ENCODE data around the gene PRKCB. TPM values are rescaled to one million over a fixed set of nuclear protein-coding genes. Genes with fewer than 3 reads are reported as not detected.

The PRKCB gene
- polyA plus RNA-seq, 1 donor from 2014 or later, result 27.6 TPM

DNA sequence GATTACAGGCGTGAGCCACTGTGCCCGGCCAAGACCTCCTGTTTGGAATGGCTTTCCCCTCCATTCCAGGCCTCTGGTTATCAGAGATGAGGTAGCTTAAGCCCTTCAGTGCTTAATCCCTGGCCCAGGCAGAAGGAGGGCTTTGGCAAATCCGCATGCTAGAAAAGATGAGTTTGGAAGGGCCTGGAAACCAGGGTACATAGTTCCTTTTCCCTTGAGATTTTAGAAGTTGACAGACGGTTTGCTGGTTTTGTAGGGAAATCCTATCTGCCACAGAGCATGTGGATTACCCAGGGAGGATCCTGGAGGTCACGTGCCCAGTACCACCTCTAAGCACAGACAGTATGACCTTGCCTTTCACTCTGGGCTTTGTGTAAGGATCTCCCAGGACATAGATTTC, 305.7 kb downstream of the PRKCB start:
- Histone ChIP-seq H3K9me3 (ENCODE audit: low read length) (no peaks in the 10 kb centered on the region), H3K9ac (ENCODE audit: low read length) (no peak overlapping the region), H3K27me3 (ENCODE audit: insufficient read depth, low read depth, low read length) (no peaks in the 10 kb centered on the region), H4K20me1 (ENCODE audit: insufficient read depth) (no peaks in the 10 kb centered on the region), H2AFZ (ENCODE audit: low read depth, low read length) (no peak overlapping the region), H3K27ac (ENCODE audit: low read length) (no peak overlapping the region), H3K4me3 (ENCODE audit: low read length) (no peak overlapping the region), H3K4me2 (ENCODE audit: low read length) (no peak overlapping the region), H3K79me2 (replicated peaks; ENCODE audit: insufficient read depth, low read length) (no peaks in the 10 kb centered on the region), H3K36me3 (ENCODE audit: insufficient read depth, low read length) (no peaks in the 10 kb centered on the region), H3F3A (ENCODE audit: insufficient read depth, low read length, poor library complexity, severe bottlenecking) (no peaks in the 10 kb centered on the region), H3K9me2 (ENCODE audit: insufficient read depth, low read length) (no peaks in the 10 kb centered on the region)
- TF ChIP-seq, protein P1, sequence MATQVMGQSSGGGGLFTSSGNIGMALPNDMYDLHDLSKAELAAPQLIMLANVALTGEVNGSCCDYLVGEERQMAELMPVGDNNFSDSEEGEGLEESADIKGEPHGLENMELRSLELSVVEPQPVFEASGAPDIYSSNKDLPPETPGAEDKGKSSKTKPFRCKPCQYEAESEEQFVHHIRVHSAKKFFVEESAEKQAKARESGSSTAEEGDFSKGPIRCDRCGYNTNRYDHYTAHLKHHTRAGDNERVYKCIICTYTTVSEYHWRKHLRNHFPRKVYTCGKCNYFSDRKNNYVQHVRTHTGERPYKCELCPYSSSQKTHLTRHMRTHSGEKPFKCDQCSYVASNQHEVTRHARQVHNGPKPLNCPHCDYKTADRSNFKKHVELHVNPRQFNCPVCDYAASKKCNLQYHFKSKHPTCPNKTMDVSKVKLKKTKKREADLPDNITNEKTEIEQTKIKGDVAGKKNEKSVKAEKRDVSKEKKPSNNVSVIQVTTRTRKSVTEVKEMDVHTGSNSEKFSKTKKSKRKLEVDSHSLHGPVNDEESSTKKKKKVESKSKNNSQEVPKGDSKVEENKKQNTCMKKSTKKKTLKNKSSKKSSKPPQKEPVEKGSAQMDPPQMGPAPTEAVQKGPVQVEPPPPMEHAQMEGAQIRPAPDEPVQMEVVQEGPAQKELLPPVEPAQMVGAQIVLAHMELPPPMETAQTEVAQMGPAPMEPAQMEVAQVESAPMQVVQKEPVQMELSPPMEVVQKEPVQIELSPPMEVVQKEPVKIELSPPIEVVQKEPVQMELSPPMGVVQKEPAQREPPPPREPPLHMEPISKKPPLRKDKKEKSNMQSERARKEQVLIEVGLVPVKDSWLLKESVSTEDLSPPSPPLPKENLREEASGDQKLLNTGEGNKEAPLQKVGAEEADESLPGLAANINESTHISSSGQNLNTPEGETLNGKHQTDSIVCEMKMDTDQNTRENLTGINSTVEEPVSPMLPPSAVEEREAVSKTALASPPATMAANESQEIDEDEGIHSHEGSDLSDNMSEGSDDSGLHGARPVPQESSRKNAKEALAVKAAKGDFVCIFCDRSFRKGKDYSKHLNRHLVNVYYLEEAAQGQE (IDR thresholded peaks at IDR 0.05; ENCODE audit: borderline replicate concordance), result no peak
- no peak for TF ChIP-seq RAD21 (conservative IDR thresholded peaks at IDR 0.05)
- no peak for TF ChIP-seq MXI1 (conservative IDR thresholded peaks at IDR 0.05; ENCODE audit: poor library complexity, severe bottlenecking)
- TF ChIP-seq EP300 (conservative IDR thresholded peaks at IDR 0.05; ENCODE audit: poor library complexity, severe bottlenecking), result no peak
- TF ChIP-seq TAF1 (IDR thresholded peaks at IDR 0.05; ENCODE audit: low read depth), result no peak
- TF ChIP-seq, protein P2, sequence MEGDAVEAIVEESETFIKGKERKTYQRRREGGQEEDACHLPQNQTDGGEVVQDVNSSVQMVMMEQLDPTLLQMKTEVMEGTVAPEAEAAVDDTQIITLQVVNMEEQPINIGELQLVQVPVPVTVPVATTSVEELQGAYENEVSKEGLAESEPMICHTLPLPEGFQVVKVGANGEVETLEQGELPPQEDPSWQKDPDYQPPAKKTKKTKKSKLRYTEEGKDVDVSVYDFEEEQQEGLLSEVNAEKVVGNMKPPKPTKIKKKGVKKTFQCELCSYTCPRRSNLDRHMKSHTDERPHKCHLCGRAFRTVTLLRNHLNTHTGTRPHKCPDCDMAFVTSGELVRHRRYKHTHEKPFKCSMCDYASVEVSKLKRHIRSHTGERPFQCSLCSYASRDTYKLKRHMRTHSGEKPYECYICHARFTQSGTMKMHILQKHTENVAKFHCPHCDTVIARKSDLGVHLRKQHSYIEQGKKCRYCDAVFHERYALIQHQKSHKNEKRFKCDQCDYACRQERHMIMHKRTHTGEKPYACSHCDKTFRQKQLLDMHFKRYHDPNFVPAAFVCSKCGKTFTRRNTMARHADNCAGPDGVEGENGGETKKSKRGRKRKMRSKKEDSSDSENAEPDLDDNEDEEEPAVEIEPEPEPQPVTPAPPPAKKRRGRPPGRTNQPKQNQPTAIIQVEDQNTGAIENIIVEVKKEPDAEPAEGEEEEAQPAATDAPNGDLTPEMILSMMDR (IDR thresholded peaks at IDR 0.05; ENCODE audit: poor library complexity, severe bottlenecking), result no peak
- TF ChIP-seq POLR2AphosphoS5 (IDR thresholded peaks at IDR 0.05), result no peak

DNA sequence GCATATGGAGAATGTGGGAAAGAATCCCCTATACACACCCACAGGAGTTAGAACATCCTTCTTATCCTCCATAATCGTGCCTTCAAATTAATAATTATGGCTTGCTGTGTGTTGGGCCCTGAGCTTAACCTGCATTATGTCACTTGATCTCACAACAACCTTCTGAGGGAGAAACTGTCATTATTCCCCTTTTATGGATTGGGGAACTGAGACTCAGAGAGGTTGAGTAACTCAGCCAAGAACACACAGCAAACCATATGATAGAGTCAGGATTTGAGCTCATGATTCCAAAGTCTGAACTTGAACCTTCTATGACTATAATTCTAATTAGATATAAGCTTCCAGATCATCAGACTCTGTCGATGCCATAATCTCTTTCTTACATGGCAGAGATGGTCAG, 306.1 kb downstream of the PRKCB start:
- no peaks in the 10 kb centered on the region for H3F3A ChIP-seq (ENCODE audit: insufficient read depth, low read length, poor library complexity, severe bottlenecking)
- H3K27me3 ChIP-seq (ENCODE audit: insufficient read depth, low read depth, low read length), result no peaks in the 10 kb centered on the region
- H3K9ac ChIP-seq (ENCODE audit: low read length), result no peak overlapping the region
- H4K20me1 ChIP-seq (ENCODE audit: insufficient read depth), result no peaks in the 10 kb centered on the region
- H3K9me3 ChIP-seq (ENCODE audit: low read length), result no peaks in the 10 kb centered on the region
- no peak overlapping the region for H3K27ac ChIP-seq (ENCODE audit: low read length)
- H2AFZ ChIP-seq (ENCODE audit: low read depth, low read length), result no peak overlapping the region
- H3K9me2 ChIP-seq (ENCODE audit: insufficient read depth, low read length), result no peaks in the 10 kb centered on the region
- no peaks in the 10 kb centered on the region for H3K36me3 ChIP-seq (ENCODE audit: insufficient read depth, low read length)
- TF ChIP-seq EP300 (conservative IDR thresholded peaks at IDR 0.05; ENCODE audit: poor library complexity, severe bottlenecking), result no peak
- no peaks in the 10 kb centered on the region for H3K79me2 ChIP-seq (replicated peaks; ENCODE audit: insufficient read depth, low read length)
- no peak overlapping the region for H3K4me3 ChIP-seq (ENCODE audit: low read length)
- no peak overlapping the region for H3K4me2 ChIP-seq (ENCODE audit: low read length)

DNA sequence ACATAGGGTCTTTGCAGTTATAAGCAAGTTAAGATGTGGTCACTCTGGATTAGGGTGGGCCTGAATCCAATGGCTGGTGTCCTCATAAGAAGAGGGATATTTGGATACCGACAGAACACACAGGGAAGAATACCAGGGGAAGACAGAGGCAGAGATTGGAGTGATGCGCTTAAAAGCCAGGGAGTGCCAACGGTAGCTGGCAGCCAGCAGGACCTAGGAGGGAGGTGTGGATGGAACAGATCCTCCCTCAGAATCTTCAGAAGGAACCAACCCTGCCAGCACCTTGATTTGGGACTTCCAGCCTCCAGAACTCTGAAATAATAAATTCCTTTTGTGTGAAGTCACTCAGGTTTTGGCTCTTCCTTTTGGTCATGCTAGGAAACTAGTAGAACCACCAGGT, 310.1 kb downstream of the PRKCB start:
- no peak overlapping the region for H3K27ac ChIP-seq (ENCODE audit: low read length)
- TF ChIP-seq, protein P2 (IDR thresholded peaks at IDR 0.05; ENCODE audit: poor library complexity, severe bottlenecking), result no peak
- no peak for TF ChIP-seq MXI1 (conservative IDR thresholded peaks at IDR 0.05; ENCODE audit: poor library complexity, severe bottlenecking)
- TF ChIP-seq, protein P1 (IDR thresholded peaks at IDR 0.05; ENCODE audit: borderline replicate concordance), result no peak
- TF ChIP-seq TAF1 (IDR thresholded peaks at IDR 0.05; ENCODE audit: low read depth), result no peak
- TF ChIP-seq EP300 (conservative IDR thresholded peaks at IDR 0.05; ENCODE audit: poor library complexity, severe bottlenecking), result no peak
- TF ChIP-seq EZH2 (IDR thresholded peaks at IDR 0.05; ENCODE audit: borderline replicate concordance, insufficient read depth, low read length, poor library complexity, severe bottlenecking), result no peak
- TF ChIP-seq SMC3 (conservative IDR thresholded peaks at IDR 0.05; ENCODE audit: poor library complexity), result no peak
- no peak for TF ChIP-seq RAD21 (conservative IDR thresholded peaks at IDR 0.05)
- no peak for TF ChIP-seq POLR2AphosphoS5 (IDR thresholded peaks at IDR 0.05)

More for the DNA sequence above, 310.1 kb downstream of the PRKCB start:
- Histone ChIP-seq H3K36me3 (ENCODE audit: insufficient read depth, low read length) (no peaks in the 10 kb centered on the region), H3K79me2 (replicated peaks; ENCODE audit: insufficient read depth, low read length) (no peaks in the 10 kb centered on the region), H3F3A (ENCODE audit: insufficient read depth, low read length, poor library complexity, severe bottlenecking) (no peaks in the 10 kb centered on the region), H3K9ac (ENCODE audit: low read length) (no peak overlapping the region), H3K9me2 (ENCODE audit: insufficient read depth, low read length) (no peaks in the 10 kb centered on the region), H2AFZ (ENCODE audit: low read depth, low read length) (no peak overlapping the region), H3K9me3 (ENCODE audit: low read length) (no peaks in the 10 kb centered on the region), H3K4me3 (ENCODE audit: low read length) (no peak overlapping the region), H3K27me3 (ENCODE audit: insufficient read depth, low read depth, low read length) (no peaks in the 10 kb centered on the region), H3K4me2 (ENCODE audit: low read length) (no peak overlapping the region), H4K20me1 (ENCODE audit: insufficient read depth) (no peaks in the 10 kb centered on the region)

Measured in neural cell (in vitro differentiated cells).